Esophagus muscularis mucosa (tissue), 3 donors: ENCODE results near the gene LRRC8E.

Experiments used
- POLR2A ChIP-seq: fragments of 450-650 bp; IDR thresholded peaks from one replicate; pipeline ENCODE4 v1.6.1; 2017; ENCODE audit warnings: antibody characterized with exemption, moderate library complexity, mild to moderate bottlenecking, low read depth
- TF ChIP-seq, protein P1 (sequence below), 3 experiments: fragments of 200-600 bp in 2 of 3; fragments of 450-650 bp in 1 of 3; sonication (generic) in 2 of 3; IDR thresholded peaks; one replicate each; pipeline ENCODE4 v1.5.1; 2017 to 2019; ENCODE audit warnings: antibody characterized with exemption in 3 of 3, mild to moderate bottlenecking in 2 of 3, moderate library complexity in 1 of 3

DNA sequence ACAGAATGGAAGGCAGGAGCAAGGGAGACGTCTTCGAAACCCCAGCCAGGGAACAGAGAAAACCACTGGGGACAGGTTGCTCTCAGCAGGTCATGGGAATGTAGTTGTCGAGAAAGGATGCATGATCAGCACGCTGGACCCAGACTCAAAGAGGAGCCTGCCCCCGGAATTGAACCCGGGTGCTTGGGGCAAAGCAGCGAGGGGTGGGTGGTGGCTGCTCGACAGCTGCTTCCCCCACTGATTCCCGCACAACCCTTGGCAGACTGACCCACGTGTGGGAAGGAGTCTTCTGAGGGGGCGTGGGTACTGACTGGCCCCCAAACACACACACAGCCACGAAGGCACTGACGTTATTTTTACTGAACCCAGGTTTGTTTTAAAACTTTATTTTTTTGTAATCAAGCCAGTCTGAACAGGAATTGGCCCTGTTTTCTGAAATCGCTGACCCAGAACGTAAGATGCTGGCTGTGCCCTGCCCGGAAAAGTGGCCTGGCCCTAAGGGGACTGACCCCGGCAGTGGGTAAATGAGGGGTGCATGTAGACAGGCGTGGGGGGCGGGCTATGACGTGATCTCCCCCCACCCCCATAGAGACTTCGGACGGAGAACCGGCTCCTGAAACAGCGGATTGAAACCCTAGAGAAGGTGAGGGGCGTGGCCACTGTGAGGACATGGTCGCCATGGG lies 32.7 kb upstream of the LRRC8E start:
- TF ChIP-seq, protein P1, sequence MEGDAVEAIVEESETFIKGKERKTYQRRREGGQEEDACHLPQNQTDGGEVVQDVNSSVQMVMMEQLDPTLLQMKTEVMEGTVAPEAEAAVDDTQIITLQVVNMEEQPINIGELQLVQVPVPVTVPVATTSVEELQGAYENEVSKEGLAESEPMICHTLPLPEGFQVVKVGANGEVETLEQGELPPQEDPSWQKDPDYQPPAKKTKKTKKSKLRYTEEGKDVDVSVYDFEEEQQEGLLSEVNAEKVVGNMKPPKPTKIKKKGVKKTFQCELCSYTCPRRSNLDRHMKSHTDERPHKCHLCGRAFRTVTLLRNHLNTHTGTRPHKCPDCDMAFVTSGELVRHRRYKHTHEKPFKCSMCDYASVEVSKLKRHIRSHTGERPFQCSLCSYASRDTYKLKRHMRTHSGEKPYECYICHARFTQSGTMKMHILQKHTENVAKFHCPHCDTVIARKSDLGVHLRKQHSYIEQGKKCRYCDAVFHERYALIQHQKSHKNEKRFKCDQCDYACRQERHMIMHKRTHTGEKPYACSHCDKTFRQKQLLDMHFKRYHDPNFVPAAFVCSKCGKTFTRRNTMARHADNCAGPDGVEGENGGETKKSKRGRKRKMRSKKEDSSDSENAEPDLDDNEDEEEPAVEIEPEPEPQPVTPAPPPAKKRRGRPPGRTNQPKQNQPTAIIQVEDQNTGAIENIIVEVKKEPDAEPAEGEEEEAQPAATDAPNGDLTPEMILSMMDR (IDR thresholded peaks at IDR 0.05): no peak
- no peak for TF ChIP-seq POLR2A
